Sigmoid colon (tissue), 3 donors: ENCODE data around the gene POFUT1.

Source experiments
- POLR2A ChIP-seq, 2 donors: fragments of 450-650 bp; IDR thresholded peaks; one replicate each; pipeline ENCODE4 v1.6.1; 2016; ENCODE audit warnings: antibody characterized with exemption in 2 of 2, mild to moderate bottlenecking in 2 of 2, moderate library complexity in 2 of 2
- TF ChIP-seq, protein P1 (sequence below), 4 experiments: fragments of 450-650 bp in 3 of 4; fragments of 200-600 bp in 1 of 4; IDR thresholded peaks; one replicate each; pipeline ENCODE4 v1.5.1; 2016 to 2019; ENCODE audit warnings: antibody characterized with exemption in 4 of 4, mild to moderate bottlenecking in 3 of 4, moderate library complexity in 2 of 4

DNA sequence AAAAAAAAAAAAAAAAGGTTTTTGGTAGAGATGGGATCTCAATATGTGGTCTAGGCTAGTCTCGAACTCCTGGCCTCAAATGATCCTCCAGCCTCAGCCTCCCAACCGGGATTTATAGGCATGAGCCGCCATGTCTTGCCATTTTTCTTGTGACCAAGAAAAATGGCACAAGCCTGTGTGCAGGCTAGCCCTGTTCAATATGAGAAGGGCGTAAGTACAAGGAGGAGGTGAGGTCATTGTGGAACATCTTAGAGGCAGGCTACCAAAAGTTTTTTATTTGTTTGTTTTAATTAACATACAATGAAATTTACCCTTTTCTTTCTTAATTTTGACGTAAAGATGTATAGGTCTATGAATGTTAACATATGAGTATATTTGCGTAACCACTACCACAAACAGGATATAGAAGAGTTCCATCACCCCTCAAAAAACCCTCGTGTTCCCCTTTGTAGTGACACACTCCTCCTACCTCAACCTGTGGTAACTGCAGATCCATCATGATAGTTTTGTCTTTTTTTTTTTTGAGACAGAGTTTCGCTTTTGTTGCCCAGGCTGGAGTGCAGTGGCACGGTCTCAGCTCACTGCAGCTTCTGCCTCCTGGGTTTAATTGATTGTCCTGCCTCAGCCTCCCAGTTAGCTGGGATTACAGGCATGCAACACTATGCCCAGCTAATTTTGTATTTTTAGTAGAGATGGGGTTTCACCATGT lies 41.5 kb downstream of the POFUT1 start:
- no peak for TF ChIP-seq POLR2A (IDR thresholded peaks at IDR 0.05)
- TF ChIP-seq, protein P1, sequence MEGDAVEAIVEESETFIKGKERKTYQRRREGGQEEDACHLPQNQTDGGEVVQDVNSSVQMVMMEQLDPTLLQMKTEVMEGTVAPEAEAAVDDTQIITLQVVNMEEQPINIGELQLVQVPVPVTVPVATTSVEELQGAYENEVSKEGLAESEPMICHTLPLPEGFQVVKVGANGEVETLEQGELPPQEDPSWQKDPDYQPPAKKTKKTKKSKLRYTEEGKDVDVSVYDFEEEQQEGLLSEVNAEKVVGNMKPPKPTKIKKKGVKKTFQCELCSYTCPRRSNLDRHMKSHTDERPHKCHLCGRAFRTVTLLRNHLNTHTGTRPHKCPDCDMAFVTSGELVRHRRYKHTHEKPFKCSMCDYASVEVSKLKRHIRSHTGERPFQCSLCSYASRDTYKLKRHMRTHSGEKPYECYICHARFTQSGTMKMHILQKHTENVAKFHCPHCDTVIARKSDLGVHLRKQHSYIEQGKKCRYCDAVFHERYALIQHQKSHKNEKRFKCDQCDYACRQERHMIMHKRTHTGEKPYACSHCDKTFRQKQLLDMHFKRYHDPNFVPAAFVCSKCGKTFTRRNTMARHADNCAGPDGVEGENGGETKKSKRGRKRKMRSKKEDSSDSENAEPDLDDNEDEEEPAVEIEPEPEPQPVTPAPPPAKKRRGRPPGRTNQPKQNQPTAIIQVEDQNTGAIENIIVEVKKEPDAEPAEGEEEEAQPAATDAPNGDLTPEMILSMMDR (IDR thresholded peaks at IDR 0.05): no peak
